CD4-positive, alpha-beta memory T cell (primary cell): ENCODE data around the gene SELENON. TPM values are rescaled to one million over a fixed set of nuclear protein-coding genes. Genes with fewer than 3 reads are reported as not detected.
A peak's percentile ranks its signal among the peaks of the same experiment; 100 is the strongest.

ENCODE experiments used
- CTCF ChIA-PET: fragments of 350-600 bp; sonication (Branson Sonifier 250); formaldehyde crosslinking; loops from one replicate; lab custom pipeline; 2021; ENCODE audit warnings: inconsistent platforms; ENCODE audit not compliant: partially characterized antibody; lab: Charles Lee
- POLR2A ChIA-PET: fragments of 350-600 bp; sonication (Branson Sonifier 250); formaldehyde crosslinking; loops from one replicate; lab custom pipeline; 2021; ENCODE audit not compliant: partially characterized antibody; lab: Charles Lee
- DNase-seq, 5 donors: peaks; one replicate each; pipeline versions ENCODE4 v3.0.0 to v3.0.0-alpha.2; 2020 to 2022; ENCODE audit warnings: mixed read lengths in 1 of 5
- H3K27ac ChIP-seq: one replicate; pipeline ENCODE4 v1.7.0; 2013; ENCODE audit warnings: low read depth, low read length
- H3K27me3 ChIP-seq: 2 replicates; pipeline ENCODE4 v1.7.0; 2013; ENCODE audit warnings: mild to moderate bottlenecking, low read length, moderate library complexity; ENCODE audit not compliant: insufficient read depth
- H3K36me3 ChIP-seq: 2 replicates; pipeline ENCODE4 v1.7.0; 2013; ENCODE audit warnings: mild to moderate bottlenecking, low read length, moderate library complexity; ENCODE audit not compliant: insufficient read depth
- H3K4me1 ChIP-seq: 2 replicates; pipeline ENCODE4 v1.7.0; 2013; ENCODE audit warnings: mild to moderate bottlenecking, low read length, moderate library complexity; ENCODE audit not compliant: insufficient read depth
- H3K4me3 ChIP-seq, 2 donors: one replicate each; pipeline ENCODE4 v1.7.0; 2013; ENCODE audit warnings: low read length in 2 of 2, mild to moderate bottlenecking in 1 of 2
- H3K9me3 ChIP-seq, 2 donors: one replicate each; pipeline ENCODE4 v1.7.0; 2013; ENCODE audit warnings: low read length in 2 of 2, control low read depth in 1 of 2; ENCODE audit not compliant: control insufficient read depth in 1 of 2
- H3K27ac Mint-ChIP-seq, 7 donors: one replicate each; pipeline ENCODE4 v1.8.0; 2020 to 2021; ENCODE audit warnings: mixed read lengths in 7 of 7, mild to moderate bottlenecking in 6 of 7, inconsistent platforms in 3 of 7, moderate library complexity in 3 of 7
- H3K27me3 Mint-ChIP-seq, 2 donors: one replicate each; pipeline ENCODE4 v1.8.0; 2020 to 2021; ENCODE audit warnings: mixed read lengths in 2 of 2
- H3K36me3 Mint-ChIP-seq, 2 donors: one replicate each; pipeline ENCODE4 v1.8.0; 2020 to 2021; ENCODE audit warnings: mixed read lengths in 2 of 2, inconsistent platforms in 1 of 2, mild to moderate bottlenecking in 1 of 2
- H3K4me1 Mint-ChIP-seq, 4 donors: one replicate each; pipeline ENCODE4 v1.8.0; 2020 to 2021; ENCODE audit warnings: mixed read lengths in 4 of 4, mild to moderate bottlenecking in 1 of 4
- H3K4me3 Mint-ChIP-seq, 8 donors: one replicate each; pipeline ENCODE4 v1.8.0; 2020 to 2021; ENCODE audit warnings: mixed read lengths in 8 of 8, mild to moderate bottlenecking in 7 of 8, moderate library complexity in 6 of 8, inconsistent platforms in 3 of 8
- H3K9me3 Mint-ChIP-seq, 8 donors: one replicate each; pipeline ENCODE4 v1.8.0; 2020 to 2021; ENCODE audit warnings: mixed read lengths in 8 of 8, mild to moderate bottlenecking in 5 of 8, inconsistent platforms in 3 of 8, moderate library complexity in 1 of 8
- intact Hi-C: fragments of 100-400 bp; cut with micrococcal nuclease; formaldehyde crosslinking; loops from one replicate; pipeline ENCODE4 v1.15.1; 2023
- polyA plus RNA-seq, 2 donors: library from polyadenylated mRNA; unstranded; fragments of 300-500 nt; fragmentation: Illumina TruSeq; gene quantifications; one replicate each; pipeline ENCODE4 v1.2.3, GENCODE V29; 2021
- total RNA-seq, 2 experiments: library from RNA; stranded (reverse); gene quantifications; one replicate each; pipeline ENCODE4 v1.2.3, GENCODE V29; 2021

Gene SELENON
- total and polyA plus RNA-seq, 4 experiments from 2014 or later = 0.65 to 26.2 (median 15.6) TPM

GRCh38 chr1:25765923-25766589 is 33.9 kb upstream of the SELENON start:
- ChIA-PET CTCF (interaction anchor here (1.2 kb wide), 1 partner anchor 8 kb away, joined by 3 read pairs; no protein-coding TSS in a partner anchor), POLR2A (interaction anchor here (1.9 kb wide), 1 partner anchor 9 kb away, joined by 9 read pairs; no protein-coding TSS in a partner anchor)
- Histone ChIP-seq H3K9me3 (no peaks in the 10 kb centered on the region), H3K4me1 (peaks cover 9% of the 10 kb centered on the region), H3K27ac (no peak overlapping the region), H3K4me3 (no peak overlapping the region), H3K27me3 (no peaks in the 10 kb centered on the region), H3K36me3 (peaks cover 7% of the 10 kb centered on the region)
- H3K36me3 Mint-ChIP-seq = peaks cover 10 to 16% of the 10 kb centered on the region in 2 donors
- no peak for DNase-seq
- intact Hi-C loops = no loop called here
- no peaks in the 10 kb centered on the region for H3K9me3 Mint-ChIP-seq
- H3K27me3 Mint-ChIP-seq = no peaks in the 10 kb centered on the region
- no peak overlapping the region for H3K4me3 Mint-ChIP-seq
- H3K27ac Mint-ChIP-seq = peak overlapping the region in 4 of 7 donors; percentile 37 to 79 (median 71)
- H3K4me1 Mint-ChIP-seq = peaks cover 15 to 26% (median 16%) of the 10 kb centered on the region in 4 donors

- H3K27ac Mint-ChIP-seq = peak overlapping the region in 2 of 7 donors; percentile 22 to 69
- Histone ChIP-seq H3K4me3 (no peak overlapping the region), H3K9me3 (no peaks in the 10 kb centered on the region), H3K4me1 (peaks cover 17% of the 10 kb centered on the region), H3K36me3 (peaks cover 9% of the 10 kb centered on the region), H3K27me3 (no peaks in the 10 kb centered on the region), H3K27ac (no peak overlapping the region)
- H3K9me3 Mint-ChIP-seq = no peaks in the 10 kb centered on the region
- intact Hi-C loops = no loop called here
- H3K36me3 Mint-ChIP-seq = peaks cover 11 to 21% of the 10 kb centered on the region in 2 donors
- CTCF ChIA-PET = no interaction called here
- DNase-seq = no peak
- H3K4me1 Mint-ChIP-seq = peaks cover 20 to 35% (median 23%) of the 10 kb centered on the region in 4 donors
- POLR2A ChIA-PET = interaction anchor here (1.9 kb wide), 1 partner anchor 8 kb away, joined by 9 read pairs; no protein-coding TSS in a partner anchor
- no peaks in the 10 kb centered on the region for H3K27me3 Mint-ChIP-seq
- no peak overlapping the region for H3K4me3 Mint-ChIP-seq
Observed at GRCh38 chr1:25766721-25767436, 33.1 kb upstream of the SELENON start.

- Histone ChIP-seq H3K36me3 (peaks cover 12% of the 10 kb centered on the region), H3K4me3 (no peak overlapping the region), H3K27me3 (no peaks in the 10 kb centered on the region), H3K4me1 (peaks cover 22% of the 10 kb centered on the region), H3K9me3 (no peaks in the 10 kb centered on the region), H3K27ac (no peak overlapping the region)
- H3K36me3 Mint-ChIP-seq = peaks cover 16 to 21% of the 10 kb centered on the region in 2 donors
- DNase-seq = no peak
- no peaks in the 10 kb centered on the region for H3K27me3 Mint-ChIP-seq
- POLR2A ChIA-PET = no interaction called here
- intact Hi-C loops = no loop called here
- CTCF ChIA-PET = no interaction called here
- no peak overlapping the region for H3K4me3 Mint-ChIP-seq
- peak overlapping the region in 2 of 7 donors; percentile 13 to 69 for H3K27ac Mint-ChIP-seq
- no peaks in the 10 kb centered on the region for H3K9me3 Mint-ChIP-seq
- peaks cover 24 to 40% (median 25%) of the 10 kb centered on the region in 4 donors for H3K4me1 Mint-ChIP-seq
Observed at GRCh38 chr1:25767437-25767770, 32.6 kb upstream of the SELENON start.

- peaks cover 37 to 56% (median 41%) of the 10 kb centered on the region in 4 donors for H3K4me1 Mint-ChIP-seq
- intact Hi-C loops = no loop called here
- CTCF ChIA-PET = no interaction called here
- H3K27me3 ChIP-seq = no peaks in the 10 kb centered on the region
- H3K4me1 ChIP-seq = peaks cover 38% of the 10 kb centered on the region
- no peaks in the 10 kb centered on the region for H3K9me3 ChIP-seq
- no peak overlapping the region for H3K4me3 ChIP-seq
- H3K27ac ChIP-seq = no peak overlapping the region
- no peaks in the 10 kb centered on the region for H3K27me3 Mint-ChIP-seq
- no peak for DNase-seq
- peaks cover 5% of the 10 kb centered on the region for H3K36me3 ChIP-seq
- no peak overlapping the region for H3K4me3 Mint-ChIP-seq
- peak overlapping the region in 4 of 7 donors; percentile 12 to 73 (median 48) for H3K27ac Mint-ChIP-seq
- H3K9me3 Mint-ChIP-seq = no peaks in the 10 kb centered on the region
- peaks cover 22 to 24% of the 10 kb centered on the region in 2 donors for H3K36me3 Mint-ChIP-seq
- POLR2A ChIA-PET = no interaction called here
Observed at GRCh38 chr1:25768999-25769398, 31.0 kb upstream of the SELENON start.

- Mint-ChIP-seq H3K36me3 (peaks cover 22 to 23% of the 10 kb centered on the region in 2 donors), H3K27me3 (no peaks in the 10 kb centered on the region), H3K27ac (peak overlapping the region; percentile 12 to 84 (median 73)), H3K4me1 (peaks cover 44 to 61% (median 49%) of the 10 kb centered on the region in 4 donors), H3K9me3 (no peaks in the 10 kb centered on the region), H3K4me3 (no peak overlapping the region)
- POLR2A ChIA-PET = no interaction called here
- H3K36me3 ChIP-seq = peaks cover 5% of the 10 kb centered on the region
- H3K9me3 ChIP-seq = no peaks in the 10 kb centered on the region
- CTCF ChIA-PET = interaction anchor here (1.7 kb wide), 1 partner anchor 161 kb away, joined by 3 read pairs; no protein-coding TSS in a partner anchor
- intact Hi-C loops = no loop called here
- no peak for DNase-seq
- no peak overlapping the region for H3K27ac ChIP-seq
- peaks cover 46% of the 10 kb centered on the region for H3K4me1 ChIP-seq
- H3K4me3 ChIP-seq = no peak overlapping the region
- no peaks in the 10 kb centered on the region for H3K27me3 ChIP-seq
Observed at GRCh38 chr1:25769625-25770383, 30.2 kb upstream of the SELENON start.

GRCh38 chr1:25770541-25771220 is 29.3 kb upstream of the SELENON start:
- no peak for DNase-seq
- H3K4me1 Mint-ChIP-seq = peaks cover 50 to 69% (median 57%) of the 10 kb centered on the region in 4 donors
- peaks cover 54% of the 10 kb centered on the region for H3K4me1 ChIP-seq
- H3K4me3 Mint-ChIP-seq = peak overlapping the region in 4 of 8 donors; percentile 29 to 63 (median 50)
- POLR2A ChIA-PET = no interaction called here
- CTCF ChIA-PET = interaction anchor here (1.7 kb wide), 1 partner anchor 162 kb away, joined by 3 read pairs; no protein-coding TSS in a partner anchor
- H3K4me3 ChIP-seq = no peak overlapping the region
- intact Hi-C loops = no loop called here
- H3K27ac Mint-ChIP-seq = peak overlapping the region; percentile 65 to 98 (median 80)
- H3K36me3 Mint-ChIP-seq = peaks cover 21 to 25% of the 10 kb centered on the region in 2 donors
- H3K9me3 ChIP-seq = no peaks in the 10 kb centered on the region
- no peak overlapping the region for H3K27ac ChIP-seq
- peaks cover 5% of the 10 kb centered on the region for H3K36me3 ChIP-seq
- H3K27me3 Mint-ChIP-seq = no peaks in the 10 kb centered on the region
- H3K9me3 Mint-ChIP-seq = no peaks in the 10 kb centered on the region
- H3K27me3 ChIP-seq = no peaks in the 10 kb centered on the region
